ENCODE data around the gene APP.
"Not testable (repeated sequence)": the region's sequence is repeated elsewhere in the genome, so short reads cannot be mapped to it uniquely, and the experiment has no call there.

Gene APP

DNA sequence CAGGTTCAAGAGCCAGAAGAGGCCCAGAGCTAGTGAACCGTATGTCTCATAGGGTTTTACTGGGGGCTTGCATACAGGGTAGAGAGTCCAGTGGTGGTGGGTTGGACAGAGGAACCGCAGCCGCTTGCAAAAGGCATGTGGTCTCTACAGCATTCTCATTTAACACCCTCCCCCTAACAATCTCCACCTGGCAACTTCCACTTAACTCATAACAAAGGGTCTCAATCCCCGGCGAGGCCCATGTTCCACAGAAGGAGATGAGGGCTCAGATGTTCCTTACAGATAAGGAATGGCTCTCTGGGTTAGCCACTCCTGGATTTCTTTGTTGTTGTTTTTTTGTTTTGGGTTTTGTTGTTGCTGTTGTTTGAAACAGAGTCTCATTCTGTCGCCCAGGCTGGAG, 106.1 kb downstream of the APP start:
- DNase-seq (ENCODE audit: low read depth in 2 of 2) = no peak

DNA sequence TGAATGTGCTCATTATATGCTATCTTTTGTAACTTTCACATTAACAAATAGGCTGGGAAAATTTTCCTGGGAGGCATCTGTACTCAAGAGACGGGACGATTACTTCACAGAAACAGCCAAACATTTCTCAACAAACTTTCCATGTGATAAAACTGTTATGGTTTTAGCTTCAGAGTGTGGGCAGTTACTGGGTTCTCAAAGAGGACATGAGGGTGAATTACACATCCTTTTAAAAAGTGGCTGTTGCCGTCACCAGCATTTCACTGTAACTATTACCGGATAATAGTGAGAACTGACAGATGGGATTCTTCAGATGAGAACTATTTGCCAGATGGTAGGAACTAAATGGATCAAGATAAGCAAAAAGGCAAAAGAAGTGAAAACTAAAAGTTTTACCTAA, 109.1 kb downstream of the APP start:
- no peak for DNase-seq (ENCODE audit: low read depth in 2 of 2)

DNA sequence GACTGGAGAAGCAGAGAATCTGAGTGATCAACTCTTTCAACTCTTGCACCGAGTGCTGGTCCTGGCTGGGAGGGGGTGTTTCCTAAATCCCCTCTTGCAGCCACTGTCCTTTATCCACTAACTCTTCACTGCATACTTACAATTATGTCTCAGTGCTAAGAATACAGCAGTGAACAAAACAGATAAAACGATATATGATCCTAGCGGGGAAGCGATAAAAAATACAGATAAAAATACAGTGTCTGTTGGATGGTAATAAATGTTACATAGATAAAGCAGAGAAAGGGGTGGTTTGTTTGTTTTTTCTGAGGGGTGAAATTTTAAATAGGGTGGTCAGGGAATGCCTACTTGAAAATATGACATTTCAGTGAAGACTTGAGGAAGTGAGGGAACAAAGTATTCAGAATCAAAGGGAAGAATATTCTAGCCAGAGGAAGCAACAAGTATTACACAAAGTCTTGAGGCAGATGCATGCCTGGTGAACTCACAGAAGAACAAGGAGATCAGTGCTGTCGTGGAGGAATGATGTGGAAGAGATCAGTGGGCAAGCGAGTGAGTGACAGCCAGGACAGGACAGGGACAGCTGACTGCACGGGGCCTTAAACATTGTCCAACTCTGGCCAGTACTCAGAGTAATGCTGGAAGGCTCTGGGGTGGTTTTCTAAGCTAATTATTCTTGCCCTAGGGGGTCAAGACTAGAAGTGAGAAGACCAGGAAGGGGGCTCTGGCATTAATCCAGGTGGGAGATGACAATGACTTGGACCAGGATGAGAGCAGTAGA, 110.0 kb downstream of the APP start:
- DNase-seq (ENCODE audit: low read depth in 2 of 2) = no peak

DNA sequence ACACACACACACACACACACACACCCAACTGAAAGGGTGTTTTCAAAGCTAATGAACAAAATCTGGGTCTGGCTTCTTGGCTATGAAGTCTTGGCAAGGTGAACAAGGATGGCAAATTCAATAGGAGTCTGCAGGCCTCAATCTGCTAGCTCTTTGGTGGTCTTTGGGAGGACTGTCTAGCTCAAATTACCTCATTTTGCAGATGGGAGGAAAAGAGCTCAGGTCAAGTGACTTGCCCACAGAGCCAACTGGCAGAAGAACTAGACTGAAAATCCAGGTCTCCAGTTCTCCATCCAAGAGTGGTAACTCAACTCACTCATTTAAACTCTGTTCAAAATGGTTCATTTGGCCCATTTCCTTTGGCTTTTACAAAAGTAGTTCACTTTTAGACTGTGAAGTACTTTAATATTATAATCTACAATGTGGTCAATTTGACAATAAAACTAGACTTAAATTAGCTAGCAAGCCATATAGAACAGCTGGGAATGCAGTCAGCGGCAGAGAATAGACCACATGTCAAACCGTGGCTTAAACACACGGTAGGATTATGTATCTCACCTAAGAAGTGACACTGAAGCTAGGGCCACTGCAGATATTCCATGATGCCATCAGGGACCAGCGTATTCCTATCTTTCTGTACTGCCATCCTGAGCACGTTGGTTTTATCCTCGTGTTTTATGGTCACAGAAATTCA, 112.9 kb downstream of the APP start:
- no peak for DNase-seq (ENCODE audit: low read depth in 2 of 2)

DNA sequence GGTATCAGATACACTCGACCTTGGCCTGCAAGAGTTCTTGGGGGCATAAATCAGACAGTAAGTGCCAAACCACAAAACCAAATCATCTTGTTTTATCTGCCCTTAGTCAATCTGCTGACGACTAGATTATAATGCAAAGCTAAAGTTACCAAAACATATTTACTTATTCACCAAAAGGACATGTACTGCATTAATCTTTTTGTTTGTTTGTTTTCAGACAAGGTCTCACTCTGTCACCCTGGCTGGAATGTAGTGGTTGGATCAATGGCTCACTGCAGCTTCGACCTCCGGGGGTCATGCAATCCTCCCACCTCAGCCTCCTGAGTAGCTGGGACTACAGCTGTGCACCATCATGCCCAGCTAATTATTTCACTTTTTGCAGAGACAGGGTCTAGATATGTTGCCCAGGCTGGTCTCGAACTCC, 114.7 kb downstream of the APP start:
- no peak for DNase-seq (ENCODE audit: low read depth in 2 of 2)

DNA sequence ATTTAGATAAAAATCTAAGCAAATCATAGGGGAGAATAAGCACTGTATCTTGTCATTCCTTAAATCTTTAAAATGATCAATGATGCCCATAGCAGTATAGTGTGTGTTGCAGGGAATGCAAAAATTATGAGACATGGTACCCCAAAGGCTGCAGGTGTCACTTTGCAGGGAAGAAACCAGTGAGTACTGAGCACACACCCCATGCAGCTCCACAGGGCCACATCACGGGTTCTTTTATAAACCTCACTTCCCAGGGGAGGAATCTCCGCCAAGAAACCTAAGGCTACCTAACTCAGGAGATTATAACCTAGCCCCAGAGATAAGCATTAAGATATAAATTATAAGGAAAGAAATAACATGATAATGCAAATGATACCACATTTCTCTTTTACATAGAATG, 115.6 kb downstream of the APP start:
- no peak for DNase-seq (ENCODE audit: low read depth in 2 of 2)

DNA sequence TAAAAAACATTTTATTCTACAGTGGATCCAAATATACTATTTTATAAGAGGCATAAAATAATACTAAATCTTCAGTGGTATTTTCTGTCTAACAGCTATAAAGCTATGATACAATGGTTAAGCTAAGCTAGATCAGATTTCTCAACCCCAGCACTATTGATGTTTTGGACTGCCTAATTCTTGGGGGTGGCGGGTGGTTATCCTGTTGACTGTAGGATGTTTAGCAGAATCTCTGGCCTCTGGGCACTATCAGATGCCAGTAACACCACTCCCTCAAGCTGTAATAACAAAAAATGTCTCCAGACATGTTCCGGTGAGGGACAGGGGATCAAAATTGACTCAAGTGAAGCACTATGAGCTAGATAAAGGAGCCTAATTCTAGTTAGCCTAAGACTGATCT, 118.5 kb downstream of the APP start:
- DNase-seq (ENCODE audit: low read depth in 2 of 2) = no peak

DNA sequence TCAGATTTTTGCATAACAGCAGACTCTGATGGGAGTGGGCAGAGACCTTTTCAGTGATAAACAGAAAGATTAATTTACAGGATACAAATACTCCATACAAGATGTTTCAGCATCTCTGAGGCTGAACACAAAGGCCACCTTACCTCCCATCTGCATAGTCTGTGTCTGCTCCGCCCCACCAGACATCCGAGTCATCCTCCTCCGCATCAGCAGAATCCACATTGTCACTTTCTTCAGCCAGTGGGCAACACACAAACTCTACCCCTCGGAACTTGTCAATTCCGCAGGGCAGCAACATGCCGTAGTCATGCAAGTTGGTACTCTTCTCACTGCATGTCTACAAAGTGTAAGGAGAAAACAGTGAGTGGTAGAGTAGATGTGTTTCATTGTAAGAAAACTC, 119.7 kb downstream of the APP start:
- no peak for DNase-seq (ENCODE audit: low read depth in 2 of 2)

DNA sequence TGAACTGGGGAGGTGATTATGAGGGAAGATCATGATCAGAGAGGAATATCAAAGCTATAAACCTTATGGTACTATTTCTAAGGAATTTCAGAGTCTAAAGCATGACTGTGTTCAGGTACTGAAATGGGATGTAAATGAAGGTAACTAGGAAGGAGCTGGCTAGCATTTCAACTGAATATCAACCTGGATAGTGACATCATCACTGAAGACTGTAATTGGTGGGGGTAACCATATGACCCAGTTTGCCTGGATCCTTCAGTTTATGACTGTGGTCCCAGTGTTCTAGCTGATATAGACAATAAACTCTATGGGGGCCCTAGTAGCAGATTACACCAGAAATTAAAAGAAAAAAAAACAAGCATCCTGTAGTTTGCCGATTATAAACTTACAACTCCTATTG, 120.8 kb downstream of the APP start:
- no peak for DNase-seq (ENCODE audit: low read depth in 2 of 2)

DNA sequence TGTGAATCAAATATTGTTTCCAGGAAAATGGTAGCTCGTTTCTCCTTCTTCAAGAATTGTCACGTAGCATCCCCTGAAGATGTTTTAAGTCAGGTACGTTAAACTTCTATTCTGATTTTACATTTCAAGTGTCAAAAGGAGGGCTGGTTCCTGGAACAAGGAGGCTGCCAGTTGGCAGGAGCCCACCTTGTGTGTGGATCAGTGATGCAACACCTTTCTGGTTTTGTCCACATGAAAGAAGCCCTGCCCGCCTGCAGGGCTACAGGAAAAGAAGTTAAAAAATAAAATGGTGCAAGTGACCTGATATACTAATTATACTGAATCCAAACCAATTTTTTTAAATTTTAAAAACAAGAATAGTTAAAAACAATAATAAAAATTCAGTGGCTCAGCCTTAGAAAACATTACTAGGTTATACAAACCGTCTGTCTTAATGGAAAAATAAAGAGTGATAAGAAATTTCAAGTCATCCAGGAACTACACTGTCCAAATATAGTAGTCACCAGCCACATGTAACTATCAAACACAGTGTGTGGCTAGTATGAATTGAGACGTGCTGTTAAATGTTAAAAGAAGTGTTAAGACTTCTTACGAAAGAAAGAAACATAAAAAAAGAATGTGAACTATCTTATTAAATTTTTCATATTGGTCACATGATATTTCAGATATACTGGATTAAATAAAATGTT, 123.1 kb downstream of the APP start:
- no peak for DNase-seq (ENCODE audit: low read depth in 2 of 2)

DNA sequence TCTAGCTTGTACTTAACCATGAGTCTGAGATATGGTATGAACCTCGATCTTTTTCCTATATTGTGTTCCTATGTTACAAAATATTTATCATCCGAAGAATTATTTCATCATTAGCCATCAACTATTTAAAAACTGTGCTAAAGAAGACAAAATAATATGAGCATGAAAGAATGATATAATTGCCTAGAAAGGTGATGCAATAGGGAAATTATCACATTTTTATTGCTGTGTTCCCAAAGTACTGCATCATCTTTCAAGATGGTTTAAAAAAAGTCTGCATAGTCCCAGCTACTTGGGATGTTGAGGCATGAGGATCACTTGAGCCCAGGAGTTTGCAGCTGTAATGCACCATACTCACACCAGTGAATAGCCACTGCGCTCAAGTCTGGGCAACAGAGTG, 126.7 kb downstream of the APP start:
- DNase-seq (ENCODE audit: low read depth in 2 of 2) = no peak

DNA sequence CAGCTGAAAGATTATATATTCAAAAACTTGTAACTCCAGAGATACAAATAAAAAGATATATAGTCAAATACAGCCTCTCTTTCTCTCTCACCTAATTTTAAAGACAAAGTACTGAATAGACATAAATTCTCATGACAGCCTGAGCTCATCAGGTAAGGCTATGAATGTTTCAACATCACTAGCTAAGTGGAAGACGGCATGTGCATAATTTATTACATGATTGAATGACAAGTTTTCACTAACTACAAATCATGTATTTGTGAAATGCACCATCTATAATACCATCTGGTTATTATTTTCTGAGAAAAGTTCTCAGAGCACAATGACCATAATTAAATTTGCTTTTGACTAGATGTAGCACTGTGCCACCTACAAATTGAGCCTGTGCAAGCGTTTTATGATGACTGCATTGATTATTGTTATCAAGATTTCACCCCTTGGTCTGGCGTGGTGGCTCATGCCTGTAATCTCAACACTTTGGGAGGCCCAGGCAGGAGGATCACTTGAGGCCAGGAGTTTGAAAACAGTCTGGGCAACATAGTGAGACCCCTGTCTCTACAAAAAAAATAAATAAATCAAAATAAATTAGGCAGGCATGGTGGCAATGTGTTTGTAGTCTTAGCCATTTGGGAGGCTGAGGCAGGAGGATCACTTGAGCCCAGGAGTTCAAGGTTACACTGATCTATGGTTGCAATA, 128.2 kb downstream of the APP start:
- DNase-seq (ENCODE audit: low read depth in 2 of 2) = no peak

DNA sequence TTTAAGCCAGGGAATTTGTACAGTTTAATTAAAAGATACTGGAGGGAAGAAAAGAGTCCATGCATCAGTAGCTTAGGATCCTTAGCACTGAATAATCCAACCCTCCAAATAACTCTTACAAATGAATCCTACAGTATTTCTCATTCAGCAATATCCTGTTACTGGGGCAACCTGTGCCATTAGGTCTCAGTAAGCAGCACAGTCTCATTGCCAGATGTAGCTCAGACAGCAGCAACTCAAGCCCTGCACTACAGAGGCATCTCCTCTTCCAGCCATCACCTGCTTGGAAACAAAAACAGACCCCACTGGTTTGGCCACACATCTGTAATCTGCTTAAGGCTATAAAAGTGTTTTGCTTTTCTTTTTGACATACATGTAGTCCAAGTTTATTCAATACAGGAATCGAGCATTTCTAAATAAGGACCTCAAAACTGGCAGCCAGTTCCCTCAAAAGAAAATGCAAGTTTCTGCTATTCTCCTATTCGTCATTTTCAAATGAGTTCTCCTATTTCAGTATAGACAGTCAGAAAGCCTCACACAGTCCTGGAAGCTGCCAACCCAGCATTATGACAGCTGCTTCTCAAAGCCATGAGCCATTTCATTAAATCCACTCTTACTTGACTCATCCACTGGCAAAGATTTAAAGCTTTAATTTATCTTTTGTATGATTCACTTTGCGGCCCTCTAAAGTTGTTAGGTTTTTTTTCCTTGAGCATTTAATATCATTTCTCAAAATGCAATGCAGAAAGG, 129.0 kb downstream of the APP start:
- DNase-seq (ENCODE audit: low read depth in 2 of 2) = no peak

DNA sequence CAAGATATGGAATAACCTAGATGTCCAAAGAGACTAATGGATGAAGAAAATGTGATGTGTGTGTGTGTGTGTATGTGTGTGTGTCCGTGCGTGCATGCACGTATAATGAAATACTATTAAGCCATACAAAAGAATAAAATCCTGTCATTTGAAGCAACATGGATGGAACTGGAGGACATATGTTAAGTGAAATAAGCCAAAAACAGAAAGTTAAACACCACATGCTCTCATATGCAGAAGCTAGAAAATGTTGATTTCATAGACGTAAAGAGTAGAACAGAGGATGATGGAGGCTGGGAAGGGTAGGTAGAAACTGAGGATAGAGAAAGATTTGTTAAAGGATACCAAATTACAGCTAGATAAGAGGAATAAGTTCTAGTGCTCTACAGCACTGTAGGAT, 133.7 kb downstream of the APP start:
- DNase-seq (ENCODE audit: low read depth in 2 of 2) = no peak

DNA sequence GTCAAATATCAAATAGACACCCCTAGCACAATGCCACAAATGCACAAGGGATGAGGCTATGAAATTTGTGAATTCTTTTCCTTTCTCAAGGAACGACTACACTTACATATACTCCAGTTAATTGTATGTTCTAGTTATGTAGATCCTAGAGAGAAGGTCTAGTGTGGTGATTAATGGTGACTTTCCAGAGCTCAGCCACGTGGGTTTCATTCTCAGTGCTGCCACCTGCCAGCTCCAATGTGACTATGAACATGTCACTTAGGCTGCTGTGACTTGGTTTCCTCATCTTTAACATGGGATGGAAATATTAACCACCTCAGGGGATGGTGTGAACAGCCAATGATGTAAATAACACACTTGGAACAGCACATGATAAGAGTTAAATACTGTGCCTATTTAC, 138.3 kb downstream of the APP start:
- DNase-seq (ENCODE audit: low read depth in 2 of 2) = no peak

DNA sequence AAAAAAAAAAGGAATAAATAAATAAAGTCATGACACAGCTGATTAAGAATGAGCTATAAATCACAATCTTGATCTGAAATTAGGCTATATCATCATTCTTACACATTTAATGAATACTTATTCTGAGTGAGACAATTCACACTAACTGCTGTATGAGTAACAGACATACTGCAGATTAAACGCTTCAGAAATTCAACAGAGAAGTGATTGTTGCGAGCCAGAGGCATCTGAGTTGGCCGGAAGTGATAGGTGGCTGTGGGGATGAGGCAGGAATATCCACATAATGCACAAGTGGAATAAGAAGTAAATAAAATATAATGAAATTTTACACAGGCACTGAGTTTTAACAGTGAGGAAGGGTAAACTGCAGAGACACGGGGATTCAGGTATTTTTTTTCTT, 142.4 kb downstream of the APP start:
- DNase-seq (ENCODE audit: low read depth in 2 of 2) = no peak

DNA sequence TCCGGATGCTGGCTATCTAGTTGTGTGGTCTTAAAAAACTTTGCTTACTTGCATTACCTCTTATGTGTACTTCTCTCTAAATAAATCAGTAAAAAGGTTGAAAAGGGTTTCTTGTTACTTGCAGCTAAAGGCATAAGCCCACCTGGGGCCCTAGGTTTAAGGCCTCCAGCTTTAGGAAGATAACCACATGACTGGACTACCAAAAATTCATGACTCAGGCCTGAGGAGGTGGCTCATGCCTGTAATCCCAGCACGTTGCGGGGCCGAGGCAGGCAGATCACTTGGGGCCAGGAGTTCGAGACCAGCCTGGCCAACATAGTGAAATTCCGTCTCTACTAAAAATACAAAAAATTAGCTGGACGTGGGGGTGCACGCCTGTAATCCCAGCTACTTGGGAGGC, 142.9 kb downstream of the APP start:
- DNase-seq (ENCODE audit: low read depth in 2 of 2) = no peak

DNA sequence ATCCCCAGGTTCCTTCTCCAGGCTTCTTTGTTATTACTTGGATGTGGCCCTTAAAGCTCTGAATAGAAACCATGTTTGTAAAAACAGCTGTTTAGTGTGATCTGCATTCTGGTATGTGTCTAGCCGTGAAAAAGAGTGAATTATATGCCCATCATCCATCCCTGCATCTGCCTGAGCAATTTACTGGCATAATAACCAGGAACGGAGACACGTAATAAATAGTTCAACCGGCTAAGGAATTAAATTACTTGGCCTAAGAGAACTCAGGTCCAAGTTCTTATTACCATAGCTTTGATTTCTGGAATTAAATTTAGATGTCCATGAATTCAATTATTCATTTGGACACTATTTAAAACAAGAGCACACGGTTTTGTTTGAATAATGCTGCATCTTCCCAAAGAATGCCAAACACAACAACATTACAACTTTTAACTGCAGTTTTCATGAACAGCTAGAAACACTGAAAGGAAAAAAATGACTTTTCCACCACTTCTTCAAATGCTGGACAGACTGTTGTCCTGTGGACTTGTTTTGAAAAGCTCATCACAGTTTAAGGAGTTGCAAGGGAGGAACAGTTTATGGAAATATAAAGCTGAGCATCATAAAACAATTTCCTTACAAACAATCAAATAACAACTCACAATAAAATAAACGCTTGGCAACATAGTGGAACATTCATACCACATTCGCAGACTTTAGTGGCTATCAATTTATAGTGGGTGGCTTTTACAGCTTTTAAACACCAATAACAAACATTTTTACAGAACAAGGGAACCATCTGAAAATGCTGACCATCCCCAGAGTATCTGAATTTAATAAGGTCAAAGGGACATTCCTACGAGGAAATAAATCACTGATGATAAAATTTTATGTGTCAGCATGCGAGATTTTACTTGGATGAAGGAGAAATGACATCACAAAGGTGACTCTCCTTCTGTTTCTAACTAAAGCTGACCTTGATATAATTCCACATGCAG, 144.7 kb downstream of the APP start:
- no peak for DNase-seq (ENCODE audit: low read depth in 2 of 2)

DNA sequence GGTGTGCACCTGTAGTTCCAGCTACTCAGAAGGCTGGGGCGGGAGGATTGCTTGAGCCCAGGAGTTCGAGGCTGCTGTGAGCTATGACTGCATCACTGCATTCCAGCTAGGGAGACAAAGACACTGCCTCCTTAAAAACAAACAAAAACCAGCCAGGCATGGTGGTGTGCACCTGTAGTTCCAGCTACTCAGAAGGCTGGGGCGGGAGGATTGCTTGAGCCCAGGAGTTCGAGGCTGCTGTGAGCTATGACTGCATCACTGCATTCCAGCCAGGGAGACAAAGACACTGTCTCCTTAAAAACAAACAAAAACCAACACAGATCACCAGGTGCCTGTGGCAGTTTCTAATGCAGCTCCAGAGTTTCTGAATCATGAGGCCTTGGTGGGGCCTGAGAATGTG, 147.2 kb downstream of the APP start:
- not testable (repeated sequence) for DNase-seq (ENCODE audit: low read depth in 2 of 2)

DNA sequence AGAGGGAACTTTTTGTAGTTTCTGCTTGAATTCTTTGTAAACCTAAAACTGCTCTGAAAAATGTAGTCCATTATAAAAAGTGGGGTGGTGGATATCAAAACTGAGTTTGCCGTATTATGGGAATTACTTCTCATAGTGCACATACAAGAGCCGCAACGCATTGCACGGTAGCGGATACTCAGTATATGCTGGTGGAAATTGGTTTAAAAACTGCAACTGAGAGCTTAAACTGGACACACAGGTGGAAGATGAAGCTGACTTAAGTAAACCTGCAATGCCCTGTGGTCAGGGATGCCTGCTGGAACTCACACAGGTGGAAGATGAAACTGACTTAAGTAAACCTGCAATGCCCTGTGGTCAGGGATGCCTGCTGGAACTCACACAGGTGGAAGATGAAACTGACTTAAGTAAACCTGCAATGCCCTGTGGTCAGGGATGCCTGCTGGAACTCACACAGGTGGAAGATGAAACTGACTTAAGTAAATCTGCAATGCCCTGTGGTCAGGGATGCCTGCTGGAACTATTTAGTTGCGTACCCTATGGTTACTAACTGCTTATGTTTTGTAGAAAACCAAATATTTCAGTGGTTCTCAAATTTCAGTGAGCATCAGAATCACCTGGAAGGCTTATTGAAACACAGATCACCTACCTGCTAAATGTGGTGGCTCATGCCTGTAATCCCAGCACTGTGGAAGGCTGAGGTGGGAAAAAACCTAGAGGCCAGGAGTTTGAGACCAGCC, 147.8 kb downstream of the APP start:
- DNase-seq (ENCODE audit: low read depth in 2 of 2) = not testable (repeated sequence)

Measured in stimulated activated CD8-positive, alpha-beta memory T cell treated with anti-CD3 and anti-CD28 coated beads, Interleukin-15, amount 100 ng/mL, for 48 hours (primary cell).